Activated CD8-positive, alpha-beta T cell treated with anti-CD3 and anti-CD28 coated beads, Interleukin-2, amount 10 ng/mL, durations not matched to agents 7 days and 5 days (primary cell): ENCODE data around the gene TMEM171. TPM values are rescaled to one million over a fixed set of nuclear protein-coding genes. Genes with fewer than 3 reads are reported as not detected.

Experiments used
- ATAC-seq: fragments of 150-1000 bp; cut with Tn5 transposase; one replicate; pipeline ENCODE4 v1.10.0; 2021; ENCODE audit warnings: moderate library complexity
- CTCF ChIA-PET: fragments of 350-600 bp; sonication (Branson Sonifier 250); formaldehyde crosslinking; loops from one replicate; lab custom pipeline; 2021; ENCODE audit warnings: antibody characterized with exemption; lab: Charles Lee
- POLR2A ChIA-PET: fragments of 350-600 bp; sonication (Branson Sonifier 250); formaldehyde crosslinking; loops from one replicate; lab custom pipeline; 2021; ENCODE audit warnings: antibody characterized with exemption; lab: Charles Lee
- DNase-seq: peaks from one replicate; pipeline ENCODE4 v3.0.0-alpha.2; 2020
- H3K27ac Mint-ChIP-seq: one replicate; pipeline ENCODE4 v1.8.0; 2021; ENCODE audit warnings: mild to moderate bottlenecking, mixed read lengths
- H3K27me3 Mint-ChIP-seq: one replicate; pipeline ENCODE4 v1.8.0; 2021; ENCODE audit warnings: low read depth, mixed read lengths
- H3K36me3 Mint-ChIP-seq: one replicate; pipeline ENCODE4 v1.8.0; 2021; ENCODE audit warnings: low read depth, mixed read lengths
- H3K4me1 Mint-ChIP-seq: one replicate; pipeline ENCODE4 v1.8.0; 2021; ENCODE audit warnings: low read depth, mixed read lengths
- H3K4me3 Mint-ChIP-seq: one replicate; pipeline ENCODE4 v1.8.0; 2021; ENCODE audit warnings: mild to moderate bottlenecking, mixed read lengths
- H3K9me3 Mint-ChIP-seq: one replicate; pipeline ENCODE4 v1.8.0; 2022; ENCODE audit warnings: mixed read lengths; ENCODE audit not compliant: insufficient read depth
- total RNA-seq, 2 experiments: library from RNA; stranded (reverse); gene quantifications; one replicate each; pipeline ENCODE4 v1.2.3, GENCODE V29; 2021

The TMEM171 gene
- total RNA-seq, 2 experiments from 2014 or later = not detected

DNA sequence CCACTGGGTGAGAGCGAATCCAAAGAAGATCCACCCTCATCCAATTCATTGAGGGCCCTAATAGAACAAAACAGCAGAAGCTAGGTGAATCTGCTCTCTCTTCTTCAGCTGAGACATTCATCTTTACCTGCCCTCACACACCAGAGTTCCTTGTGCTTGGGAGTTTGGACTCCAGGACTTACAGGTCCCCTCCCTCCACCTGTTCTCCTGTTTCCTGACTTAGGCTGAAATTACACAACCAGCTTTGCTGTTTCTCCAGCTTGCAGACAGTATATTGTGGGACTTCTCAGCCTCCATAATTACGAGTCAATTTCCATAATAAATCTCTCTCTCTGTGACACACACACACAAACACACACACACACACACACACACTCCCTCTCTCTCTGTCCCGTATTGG lies 19.1 kb downstream of the TMEM171 start:
- DNase-seq (no peak), ATAC-seq (no peak)
- Mint-ChIP-seq H3K36me3 (no peaks in the 10 kb centered on the region), H3K27me3 (peaks cover 45% of the 10 kb centered on the region), H3K9me3 (no peaks in the 10 kb centered on the region), H3K4me3 (no peak overlapping the region), H3K27ac (no peak overlapping the region), H3K4me1 (no peaks in the 10 kb centered on the region)
- CTCF ChIA-PET = no interaction called here
- POLR2A ChIA-PET = no interaction called here

- DNase-seq = no peak
- ChIA-PET CTCF (no interaction called here), POLR2A (no interaction called here)
- Mint-ChIP-seq H3K27me3 (peaks cover 44% of the 10 kb centered on the region), H3K36me3 (no peaks in the 10 kb centered on the region), H3K9me3 (no peaks in the 10 kb centered on the region), H3K4me3 (no peak overlapping the region), H3K27ac (no peak overlapping the region), H3K4me1 (no peaks in the 10 kb centered on the region)
- ATAC-seq = no peak
These were observed 20.4 kb downstream of the TMEM171 start for GRCh38 chr5:73140801-73141200.

- no peak overlapping the region for H3K27ac Mint-ChIP-seq
- ChIA-PET POLR2A (no interaction called here), CTCF (no interaction called here)
- no peak overlapping the region for H3K4me3 Mint-ChIP-seq
- H3K36me3 Mint-ChIP-seq = no peaks in the 10 kb centered on the region
- H3K9me3 Mint-ChIP-seq = no peaks in the 10 kb centered on the region
- no peaks in the 10 kb centered on the region for H3K4me1 Mint-ChIP-seq
- peaks cover 49% of the 10 kb centered on the region for H3K27me3 Mint-ChIP-seq
- ATAC-seq = no peak
- DNase-seq = no peak
These were observed 21.7 kb downstream of the TMEM171 start for GRCh38 chr5:73142035-73142434.

DNA sequence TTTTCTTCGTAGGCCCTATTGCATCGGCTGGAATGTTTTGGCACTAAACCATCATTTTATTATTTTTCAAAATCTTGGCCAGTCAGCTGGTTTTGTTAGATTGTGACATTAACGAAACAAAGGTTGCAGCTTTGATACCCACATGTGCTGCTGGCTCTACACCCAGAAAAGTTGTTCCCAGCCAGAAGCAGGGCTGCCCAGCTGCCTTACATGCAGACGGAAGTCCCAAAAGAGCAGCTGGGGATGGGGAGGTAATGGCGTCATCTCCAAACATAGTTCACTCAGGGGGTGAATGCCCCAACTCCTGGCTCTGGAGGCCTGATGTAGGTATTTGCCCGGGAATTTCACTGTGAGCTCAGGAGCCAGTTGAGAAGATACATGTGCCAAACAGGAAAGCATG lies 23.3 kb downstream of the TMEM171 start:
- Mint-ChIP-seq H3K27me3 (peaks cover 56% of the 10 kb centered on the region), H3K36me3 (no peaks in the 10 kb centered on the region), H3K9me3 (no peaks in the 10 kb centered on the region), H3K4me1 (no peaks in the 10 kb centered on the region), H3K27ac (no peak overlapping the region), H3K4me3 (no peak overlapping the region)
- ATAC-seq = no peak
- CTCF ChIA-PET = no interaction called here
- POLR2A ChIA-PET = no interaction called here
- no peak for DNase-seq

GRCh38 chr5:73149540-73149939 lies 29.2 kb downstream of the TMEM171 start:
- H3K4me1 Mint-ChIP-seq = no peaks in the 10 kb centered on the region
- H3K27me3 Mint-ChIP-seq = peaks cover 69% of the 10 kb centered on the region
- H3K9me3 Mint-ChIP-seq = no peaks in the 10 kb centered on the region
- H3K27ac Mint-ChIP-seq = no peak overlapping the region
- POLR2A ChIA-PET = no interaction called here
- no peak overlapping the region for H3K4me3 Mint-ChIP-seq
- ATAC-seq (no peak), DNase-seq (no peak)
- H3K36me3 Mint-ChIP-seq = no peaks in the 10 kb centered on the region
- CTCF ChIA-PET = no interaction called here

- peaks cover 66% of the 10 kb centered on the region for H3K27me3 Mint-ChIP-seq
- no peaks in the 10 kb centered on the region for H3K9me3 Mint-ChIP-seq
- no peak for DNase-seq
- no peaks in the 10 kb centered on the region for H3K36me3 Mint-ChIP-seq
- ATAC-seq = no peak
- CTCF ChIA-PET = no interaction called here
- POLR2A ChIA-PET = no interaction called here
- no peak overlapping the region for H3K27ac Mint-ChIP-seq
- no peak overlapping the region for H3K4me3 Mint-ChIP-seq
- no peaks in the 10 kb centered on the region for H3K4me1 Mint-ChIP-seq
These were observed 30.5 kb downstream of the TMEM171 start for GRCh38 chr5:73150876-73151275.

DNA sequence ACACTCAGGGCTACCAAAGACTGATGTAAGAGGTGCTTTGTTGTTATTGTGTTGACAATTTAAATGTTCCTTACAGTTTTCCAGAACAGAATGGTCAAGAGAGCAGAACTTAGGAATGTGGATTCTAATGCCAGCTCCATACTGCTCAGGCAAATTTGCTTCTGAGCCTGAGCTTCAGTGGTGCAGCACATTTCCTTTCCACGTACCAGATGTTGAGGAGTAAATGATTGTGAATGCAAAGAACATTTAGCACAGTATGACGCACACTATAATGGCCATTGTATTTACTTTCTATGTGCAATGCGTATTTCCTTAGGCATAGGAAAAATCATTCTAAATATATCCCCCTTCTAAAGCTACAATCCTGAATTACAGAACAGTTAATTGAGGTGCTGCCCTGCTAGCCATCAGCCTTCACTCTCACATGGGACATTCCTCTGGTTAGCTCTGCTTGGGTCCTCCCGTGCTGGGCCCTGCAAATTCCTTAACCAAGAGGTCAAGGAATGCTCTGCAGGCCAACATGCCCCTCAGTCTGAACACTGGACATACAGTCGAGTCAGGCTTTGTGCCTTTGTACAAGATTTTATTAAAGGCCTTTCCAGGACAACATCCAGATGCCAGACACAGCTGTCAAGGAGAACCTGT lies 31.5 kb downstream of the TMEM171 start:
- CTCF ChIA-PET = interaction anchor here (1.1 kb wide), 1 partner anchor 195 kb away, joined by 3 read pairs; no protein-coding TSS in a partner anchor
- Mint-ChIP-seq H3K4me3 (no peak overlapping the region), H3K4me1 (no peaks in the 10 kb centered on the region), H3K27me3 (peaks cover 68% of the 10 kb centered on the region), H3K36me3 (no peaks in the 10 kb centered on the region), H3K27ac (no peak overlapping the region), H3K9me3 (no peaks in the 10 kb centered on the region)
- ATAC-seq = no peak
- POLR2A ChIA-PET = no interaction called here
- DNase-seq = no peak

DNA sequence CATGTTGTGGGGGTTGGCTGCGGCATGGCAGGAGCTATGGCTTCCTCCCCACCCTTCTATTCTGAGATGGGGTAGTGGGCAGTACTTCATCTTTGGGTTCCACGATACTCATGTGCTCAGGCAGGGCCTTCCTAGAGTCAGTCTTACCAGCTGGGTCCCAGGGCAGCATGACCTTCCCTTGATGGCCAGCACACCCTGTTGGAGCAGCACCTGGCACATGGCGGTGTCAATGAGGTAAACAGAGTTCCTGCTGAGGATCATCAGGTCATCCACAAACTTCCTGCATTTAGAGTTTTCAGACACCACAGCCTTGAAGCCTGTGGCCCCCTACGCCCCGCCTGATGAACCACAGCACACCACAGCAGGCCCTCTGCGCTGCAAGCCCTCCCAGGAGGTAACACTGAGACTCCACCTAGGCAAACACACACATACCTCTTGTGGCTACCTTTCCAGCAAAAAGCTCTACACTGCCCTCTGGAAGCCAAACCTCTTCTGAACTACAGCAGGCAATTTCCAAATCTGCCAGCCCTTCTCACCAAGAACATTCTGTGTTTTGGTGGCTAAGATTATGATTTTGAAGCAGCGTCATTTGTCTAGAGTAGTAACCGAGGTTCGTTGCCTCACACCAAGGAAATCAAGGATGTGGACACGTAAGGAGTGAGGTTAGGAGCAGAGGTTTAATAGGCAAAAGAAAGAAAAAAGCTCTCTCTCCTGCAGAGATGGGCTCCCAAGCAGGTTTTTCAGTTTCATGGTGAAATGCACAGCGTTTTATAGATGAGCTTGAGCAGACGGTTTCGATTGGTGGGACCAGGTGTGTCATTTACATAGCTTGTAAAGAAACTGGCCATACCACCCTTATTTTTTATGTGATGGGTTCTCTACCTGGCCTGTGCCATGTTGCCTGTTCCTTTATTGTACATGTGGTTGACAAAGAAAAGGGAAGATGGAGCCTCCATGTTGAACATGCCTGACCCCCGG lies 32.3 kb downstream of the TMEM171 start:
- Mint-ChIP-seq H3K27me3 (peaks cover 68% of the 10 kb centered on the region), H3K9me3 (no peaks in the 10 kb centered on the region), H3K4me1 (no peaks in the 10 kb centered on the region), H3K4me3 (no peak overlapping the region), H3K36me3 (no peaks in the 10 kb centered on the region), H3K27ac (no peak overlapping the region)
- ChIA-PET POLR2A (no interaction called here), CTCF (interaction anchor here (0.7 to 1.1 kb wide), 2 partner anchors 17 to 196 kb away, joined by 3 read pairs; no protein-coding TSS in a partner anchor)
- ATAC-seq (no peak), DNase-seq (no peak)

DNA sequence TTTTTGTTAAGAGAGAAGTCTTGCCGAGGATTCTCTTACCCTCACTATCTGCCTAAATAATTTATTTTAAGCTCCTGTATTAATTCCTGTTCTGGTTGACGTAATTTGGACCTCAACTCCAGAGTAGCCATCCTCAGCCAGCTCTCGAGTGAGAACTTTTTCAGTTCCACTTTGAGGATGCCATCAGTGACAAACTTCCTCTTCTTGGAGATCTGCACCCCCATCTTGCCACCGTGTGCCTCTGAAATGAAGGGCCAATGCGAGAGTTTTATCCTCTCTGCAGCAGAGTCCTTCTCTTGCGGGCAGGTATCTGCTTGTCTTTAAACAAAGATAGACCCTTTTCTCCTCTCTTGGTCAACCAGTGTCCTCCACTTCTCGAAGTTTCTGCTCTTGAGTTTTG lies 33.1 kb downstream of the TMEM171 start:
- H3K4me3 Mint-ChIP-seq = no peak overlapping the region
- ATAC-seq = no peak
- H3K27ac Mint-ChIP-seq = no peak overlapping the region
- POLR2A ChIA-PET = no interaction called here
- H3K9me3 Mint-ChIP-seq = no peaks in the 10 kb centered on the region
- H3K4me1 Mint-ChIP-seq = no peaks in the 10 kb centered on the region
- CTCF ChIA-PET = interaction anchor here (0.7 kb wide), 1 partner anchor 16 kb away, joined by 3 read pairs; no protein-coding TSS in a partner anchor
- H3K27me3 Mint-ChIP-seq = peaks cover 71% of the 10 kb centered on the region
- no peaks in the 10 kb centered on the region for H3K36me3 Mint-ChIP-seq
- DNase-seq = no peak

GRCh38 chr5:73154208-73155006 lies 34.0 kb downstream of the TMEM171 start:
- DNase-seq (no peak), ATAC-seq (no peak)
- no peaks in the 10 kb centered on the region for H3K36me3 Mint-ChIP-seq
- H3K9me3 Mint-ChIP-seq = no peaks in the 10 kb centered on the region
- no peak overlapping the region for H3K4me3 Mint-ChIP-seq
- peaks cover 76% of the 10 kb centered on the region for H3K27me3 Mint-ChIP-seq
- peaks cover 5% of the 10 kb centered on the region for H3K4me1 Mint-ChIP-seq
- CTCF ChIA-PET = no interaction called here
- no peak overlapping the region for H3K27ac Mint-ChIP-seq
- POLR2A ChIA-PET = no interaction called here

- Mint-ChIP-seq H3K36me3 (no peaks in the 10 kb centered on the region), H3K4me3 (no peak overlapping the region), H3K9me3 (no peaks in the 10 kb centered on the region), H3K27ac (no peak overlapping the region), H3K4me1 (peaks cover 16% of the 10 kb centered on the region), H3K27me3 (peaks cover 71% of the 10 kb centered on the region)
- DNase-seq (no peak), ATAC-seq (no peak)
- CTCF ChIA-PET = no interaction called here
- POLR2A ChIA-PET = no interaction called here
These were observed 35.2 kb downstream of the TMEM171 start for GRCh38 chr5:73155271-73156222.
